GM18951 (cell line): ENCODE results near the gene ITGB6.

Experiments
- POLR2A ChIP-seq: IDR thresholded peaks from 4 replicates; pipeline ENCODE4 v1.6.1; 2011; ENCODE audit warnings: mild to moderate bottlenecking; ENCODE audit not compliant: insufficient read length, insufficient read depth; ENCODE audit errors: extremely low read depth
- in situ Hi-C: fragments of 300-500 bp; cut with MboI; formaldehyde crosslinking; loops from one replicate; pipeline ENCODE4 v1.12.0; 2022; ENCODE audit warnings: low sequenced_read_pairs, mixed read lengths, inconsistent platforms; ENCODE audit not compliant: unreplicated experiment

Gene ITGB6

GRCh38 chr2:160210599-160211138 lies 10.6 kb upstream of the ITGB6 start:
- in situ Hi-C loops = loop anchor here (10.0 kb wide), 1 partner anchor 106 kb away; no protein-coding TSS in a partner anchor
- TF ChIP-seq POLR2A = no peak

GRCh38 chr2:160209516-160209856 lies 9.4 kb upstream of the ITGB6 start:
- TF ChIP-seq POLR2A = no peak
- in situ Hi-C loops = no loop called here

- no peak for TF ChIP-seq POLR2A
- in situ Hi-C loops = no loop called here
Measured at GRCh38 chr2:160208655-160209515, 8.8 kb upstream of the ITGB6 start.

GRCh38 chr2:160207804-160208654 lies 8.0 kb upstream of the ITGB6 start:
- TF ChIP-seq POLR2A = no peak
- in situ Hi-C loops = no loop called here

GRCh38 chr2:160207271-160207670 lies 7.2 kb upstream of the ITGB6 start:
- TF ChIP-seq POLR2A = no peak
- in situ Hi-C loops = no loop called here

GRCh38 chr2:160206436-160206835 lies 6.4 kb upstream of the ITGB6 start:
- no peak for TF ChIP-seq POLR2A
- in situ Hi-C loops = no loop called here

GRCh38 chr2:160205505-160205904 lies 5.4 kb upstream of the ITGB6 start:
- no peak for TF ChIP-seq POLR2A
- in situ Hi-C loops = no loop called here

- in situ Hi-C loops = no loop called here
- TF ChIP-seq POLR2A = no peak
Measured at GRCh38 chr2:160203422-160203821, 3.4 kb upstream of the ITGB6 start.

GRCh38 chr2:160203007-160203406 lies 2.9 kb upstream of the ITGB6 start:
- in situ Hi-C loops = no loop called here
- TF ChIP-seq POLR2A = no peak

- in situ Hi-C loops = no loop called here
- TF ChIP-seq POLR2A = no peak
Measured at GRCh38 chr2:160201849-160202539, 1.9 kb upstream of the ITGB6 start.

- TF ChIP-seq POLR2A = no peak
- in situ Hi-C loops = no loop called here
Measured at GRCh38 chr2:160200921-160201320, 849 bp upstream of the ITGB6 start.

GRCh38 chr2:160199053-160199452 lies 1.0 kb downstream of the ITGB6 start:
- TF ChIP-seq POLR2A = no peak

GRCh38 chr2:160197587-160197986 lies 2.5 kb downstream of the ITGB6 start:
- in situ Hi-C loops = no loop called here
- TF ChIP-seq POLR2A = no peak

More at GRCh38 chr2:160199053-160199452, 1.0 kb downstream of the ITGB6 start:
- in situ Hi-C loops = no loop called here

- TF ChIP-seq POLR2A = no peak
- in situ Hi-C loops = no loop called here
Measured at GRCh38 chr2:160194946-160195345, 5.1 kb downstream of the ITGB6 start.
